GM23248 (cell line): ENCODE measurements around the gene KRTAP4-12.

ENCODE experiments used
- EZH2 ChIP-seq: fragments of 200-600 bp; sonication (generic); IDR thresholded peaks from 2 replicates; pipeline ENCODE4 v1.6.1; 2018; ENCODE audit warnings: antibody characterized with exemption, mild to moderate bottlenecking; ENCODE audit not compliant: insufficient read depth, poor library complexity, severe bottlenecking
- EZH2phosphoT487 ChIP-seq: fragments of 200-600 bp; sonication (generic); IDR thresholded peaks from 2 replicates; pipeline ENCODE4 v1.6.1; 2018; ENCODE audit warnings: antibody characterized with exemption, moderate library complexity, mild to moderate bottlenecking, low read depth; ENCODE audit not compliant: insufficient read depth

- no peak for TF ChIP-seq EZH2
- no peak for TF ChIP-seq EZH2phosphoT487
Observed at GRCh38 chr17:41126412-41126811, 2.4 kb upstream of the KRTAP4-12 start.
